ENCODE results near the gene TDRD15. TPM values are rescaled to one million over a fixed set of nuclear protein-coding genes. Genes with fewer than 3 reads are reported as not detected.

The TDRD15 gene
- total and polyA plus RNA-seq, 2 of the 13 experiments (the other 11 are each of a cell fraction or from before 2014, with no cell fraction given) = 0.12 to 0.29 TPM

DNA sequence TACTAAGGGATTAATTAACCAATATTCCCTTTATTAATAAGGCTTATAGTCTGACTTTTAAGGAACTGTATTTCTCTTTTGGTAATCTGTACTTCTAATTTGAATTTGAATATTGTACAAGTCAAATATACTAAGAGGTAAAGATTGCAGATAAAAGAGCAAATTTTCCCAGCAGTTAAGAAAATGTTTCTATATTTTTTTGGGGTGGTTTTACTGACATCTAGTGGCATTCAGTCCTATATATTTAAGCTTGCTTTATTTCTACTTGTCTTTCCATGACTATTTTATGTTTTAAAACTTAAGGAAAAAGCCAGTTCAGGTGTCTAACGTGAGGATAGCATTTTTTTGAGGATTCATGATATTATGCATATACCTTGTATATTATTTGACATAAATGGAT lies 41.6 kb downstream of the TDRD15 start (continued):
- TF ChIP-seq KLF16 (CRISPR knock-in tag; IDR thresholded peaks at IDR 0.05) (0 out of 4 replicates have a peak, but pooled peaks of 1 of the 2 experiments have one; percentile 28), NFRKB (IDR thresholded peaks at IDR 0.05) (no peak), MZF1 (CRISPR knock-in tag; IDR thresholded peaks at IDR 0.05; ENCODE audit: borderline replicate concordance) (no peak), ZNF234 (CRISPR knock-in tag; conservative IDR thresholded peaks at IDR 0.05) (no peak), ZSCAN12 (CRISPR knock-in tag; IDR thresholded peaks at IDR 0.05) (no peak), SIN3B (IDR thresholded peaks at IDR 0.05; ENCODE audit: low read length) (no peak), GLI4 (CRISPR knock-in tag; IDR thresholded peaks at IDR 0.05; ENCODE audit: borderline replicate concordance) (no peak), GATAD2A (CRISPR knock-in tag; IDR thresholded peaks at IDR 0.05) (0 out of 2 replicates have a peak, but pooled peaks have one; percentile 9), NONO (IDR thresholded peaks at IDR 0.05) (no peak), NONO (CRISPR knock-in tag; conservative IDR thresholded peaks at IDR 0.05) (no peak), ZFP41 (CRISPR knock-in tag; IDR thresholded peaks at IDR 0.05; ENCODE audit: borderline replicate concordance) (no peak), BHLHE40 (IDR thresholded peaks at IDR 0.05; ENCODE audit: low read length) (no peak), DNMT1 (CRISPR knock-in tag; IDR thresholded peaks at IDR 0.05) (no peak), ZNF615 (CRISPR knock-in tag; IDR thresholded peaks at IDR 0.05; ENCODE audit: borderline replicate concordance) (no peak), MED1 (CRISPR knock-in tag; IDR thresholded peaks at IDR 0.05) (no peak), SMC3 (IDR thresholded peaks at IDR 0.05; ENCODE audit: low read length) (peak; percentile 51; the same call in 1 of the 2 replicates), NFIC (IDR thresholded peaks at IDR 0.05; ENCODE audit: low read length) (no peak), THAP11 (CRISPR knock-in tag; IDR thresholded peaks at IDR 0.05) (no peak), ZFP62 (CRISPR knock-in tag; IDR thresholded peaks at IDR 0.05) (no peak), ZNF605 (CRISPR knock-in tag; IDR thresholded peaks at IDR 0.05) (no peak), RARG (CRISPR knock-in tag; IDR thresholded peaks at IDR 0.05; ENCODE audit: low read depth) (no peak), ZNF496 (CRISPR knock-in tag; IDR thresholded peaks at IDR 0.05; ENCODE audit: insufficient replicate concordance) (no peak)
- TF ChIP-seq, protein P1, sequence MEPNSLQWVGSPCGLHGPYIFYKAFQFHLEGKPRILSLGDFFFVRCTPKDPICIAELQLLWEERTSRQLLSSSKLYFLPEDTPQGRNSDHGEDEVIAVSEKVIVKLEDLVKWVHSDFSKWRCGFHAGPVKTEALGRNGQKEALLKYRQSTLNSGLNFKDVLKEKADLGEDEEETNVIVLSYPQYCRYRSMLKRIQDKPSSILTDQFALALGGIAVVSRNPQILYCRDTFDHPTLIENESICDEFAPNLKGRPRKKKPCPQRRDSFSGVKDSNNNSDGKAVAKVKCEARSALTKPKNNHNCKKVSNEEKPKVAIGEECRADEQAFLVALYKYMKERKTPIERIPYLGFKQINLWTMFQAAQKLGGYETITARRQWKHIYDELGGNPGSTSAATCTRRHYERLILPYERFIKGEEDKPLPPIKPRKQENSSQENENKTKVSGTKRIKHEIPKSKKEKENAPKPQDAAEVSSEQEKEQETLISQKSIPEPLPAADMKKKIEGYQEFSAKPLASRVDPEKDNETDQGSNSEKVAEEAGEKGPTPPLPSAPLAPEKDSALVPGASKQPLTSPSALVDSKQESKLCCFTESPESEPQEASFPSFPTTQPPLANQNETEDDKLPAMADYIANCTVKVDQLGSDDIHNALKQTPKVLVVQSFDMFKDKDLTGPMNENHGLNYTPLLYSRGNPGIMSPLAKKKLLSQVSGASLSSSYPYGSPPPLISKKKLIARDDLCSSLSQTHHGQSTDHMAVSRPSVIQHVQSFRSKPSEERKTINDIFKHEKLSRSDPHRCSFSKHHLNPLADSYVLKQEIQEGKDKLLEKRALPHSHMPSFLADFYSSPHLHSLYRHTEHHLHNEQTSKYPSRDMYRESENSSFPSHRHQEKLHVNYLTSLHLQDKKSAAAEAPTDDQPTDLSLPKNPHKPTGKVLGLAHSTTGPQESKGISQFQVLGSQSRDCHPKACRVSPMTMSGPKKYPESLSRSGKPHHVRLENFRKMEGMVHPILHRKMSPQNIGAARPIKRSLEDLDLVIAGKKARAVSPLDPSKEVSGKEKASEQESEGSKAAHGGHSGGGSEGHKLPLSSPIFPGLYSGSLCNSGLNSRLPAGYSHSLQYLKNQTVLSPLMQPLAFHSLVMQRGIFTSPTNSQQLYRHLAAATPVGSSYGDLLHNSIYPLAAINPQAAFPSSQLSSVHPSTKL (CRISPR knock-in tag; IDR thresholded peaks at IDR 0.05) = no peak
- TF ChIP-seq, protein P2, sequence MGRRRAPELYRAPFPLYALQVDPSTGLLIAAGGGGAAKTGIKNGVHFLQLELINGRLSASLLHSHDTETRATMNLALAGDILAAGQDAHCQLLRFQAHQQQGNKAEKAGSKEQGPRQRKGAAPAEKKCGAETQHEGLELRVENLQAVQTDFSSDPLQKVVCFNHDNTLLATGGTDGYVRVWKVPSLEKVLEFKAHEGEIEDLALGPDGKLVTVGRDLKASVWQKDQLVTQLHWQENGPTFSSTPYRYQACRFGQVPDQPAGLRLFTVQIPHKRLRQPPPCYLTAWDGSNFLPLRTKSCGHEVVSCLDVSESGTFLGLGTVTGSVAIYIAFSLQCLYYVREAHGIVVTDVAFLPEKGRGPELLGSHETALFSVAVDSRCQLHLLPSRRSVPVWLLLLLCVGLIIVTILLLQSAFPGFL (CRISPR knock-in tag; IDR thresholded peaks at IDR 0.05) = no peak
- TF ChIP-seq, protein P3, sequence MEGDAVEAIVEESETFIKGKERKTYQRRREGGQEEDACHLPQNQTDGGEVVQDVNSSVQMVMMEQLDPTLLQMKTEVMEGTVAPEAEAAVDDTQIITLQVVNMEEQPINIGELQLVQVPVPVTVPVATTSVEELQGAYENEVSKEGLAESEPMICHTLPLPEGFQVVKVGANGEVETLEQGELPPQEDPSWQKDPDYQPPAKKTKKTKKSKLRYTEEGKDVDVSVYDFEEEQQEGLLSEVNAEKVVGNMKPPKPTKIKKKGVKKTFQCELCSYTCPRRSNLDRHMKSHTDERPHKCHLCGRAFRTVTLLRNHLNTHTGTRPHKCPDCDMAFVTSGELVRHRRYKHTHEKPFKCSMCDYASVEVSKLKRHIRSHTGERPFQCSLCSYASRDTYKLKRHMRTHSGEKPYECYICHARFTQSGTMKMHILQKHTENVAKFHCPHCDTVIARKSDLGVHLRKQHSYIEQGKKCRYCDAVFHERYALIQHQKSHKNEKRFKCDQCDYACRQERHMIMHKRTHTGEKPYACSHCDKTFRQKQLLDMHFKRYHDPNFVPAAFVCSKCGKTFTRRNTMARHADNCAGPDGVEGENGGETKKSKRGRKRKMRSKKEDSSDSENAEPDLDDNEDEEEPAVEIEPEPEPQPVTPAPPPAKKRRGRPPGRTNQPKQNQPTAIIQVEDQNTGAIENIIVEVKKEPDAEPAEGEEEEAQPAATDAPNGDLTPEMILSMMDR (CRISPR knock-in tag; IDR thresholded peaks at IDR 0.05) = peak; percentile 57
- TF ChIP-seq, protein P4, sequence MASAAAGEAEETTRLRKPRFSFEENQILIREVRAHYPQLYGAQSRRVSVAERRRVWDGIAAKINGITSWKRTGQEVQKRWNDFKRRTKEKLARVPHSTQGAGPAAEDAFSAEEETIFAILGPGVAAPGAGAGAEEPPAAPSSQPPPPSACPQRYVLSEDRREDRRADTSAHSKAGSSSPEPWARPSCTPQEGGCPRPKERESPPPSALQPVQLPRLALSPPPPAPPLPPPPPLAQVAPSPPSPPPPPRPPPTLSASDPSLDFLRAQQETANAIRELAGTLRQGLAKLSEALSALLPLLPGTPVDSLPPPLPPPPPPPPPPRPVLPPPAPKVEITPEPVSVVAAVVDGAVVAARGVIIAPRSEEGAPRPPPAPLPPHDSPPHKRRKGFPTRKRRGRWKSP (CRISPR knock-in tag; IDR thresholded peaks at IDR 0.05) = no peak

Data from HepG2 (cell line).